ENCODE measurements around the gene ACTMAP.
"Not testable (repeated sequence)": the region's sequence is repeated elsewhere in the genome, so short reads cannot be mapped to it uniquely, and the experiment has no call there.

GRCh38 chr19:40732304-40732703 is 18.0 kb downstream of the ACTMAP start:
- TF ChIP-seq, protein P1, sequence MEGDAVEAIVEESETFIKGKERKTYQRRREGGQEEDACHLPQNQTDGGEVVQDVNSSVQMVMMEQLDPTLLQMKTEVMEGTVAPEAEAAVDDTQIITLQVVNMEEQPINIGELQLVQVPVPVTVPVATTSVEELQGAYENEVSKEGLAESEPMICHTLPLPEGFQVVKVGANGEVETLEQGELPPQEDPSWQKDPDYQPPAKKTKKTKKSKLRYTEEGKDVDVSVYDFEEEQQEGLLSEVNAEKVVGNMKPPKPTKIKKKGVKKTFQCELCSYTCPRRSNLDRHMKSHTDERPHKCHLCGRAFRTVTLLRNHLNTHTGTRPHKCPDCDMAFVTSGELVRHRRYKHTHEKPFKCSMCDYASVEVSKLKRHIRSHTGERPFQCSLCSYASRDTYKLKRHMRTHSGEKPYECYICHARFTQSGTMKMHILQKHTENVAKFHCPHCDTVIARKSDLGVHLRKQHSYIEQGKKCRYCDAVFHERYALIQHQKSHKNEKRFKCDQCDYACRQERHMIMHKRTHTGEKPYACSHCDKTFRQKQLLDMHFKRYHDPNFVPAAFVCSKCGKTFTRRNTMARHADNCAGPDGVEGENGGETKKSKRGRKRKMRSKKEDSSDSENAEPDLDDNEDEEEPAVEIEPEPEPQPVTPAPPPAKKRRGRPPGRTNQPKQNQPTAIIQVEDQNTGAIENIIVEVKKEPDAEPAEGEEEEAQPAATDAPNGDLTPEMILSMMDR (IDR thresholded peaks at IDR 0.05): not testable (repeated sequence)
- not testable (repeated sequence) for TF ChIP-seq POLR2A (IDR thresholded peaks at IDR 0.05)

All from heart left ventricle (tissue), 13 donors.